ENCODE results near the gene TMEM234. TPM values are rescaled to one million over a fixed set of nuclear protein-coding genes. Genes with fewer than 3 reads are reported as not detected.

The TMEM234 gene
- total and polyA plus RNA-seq, 2 of the 13 experiments (the other 11 are each of a cell fraction or from before 2014, with no cell fraction given), result 6.1 to 9.0 TPM

DNA sequence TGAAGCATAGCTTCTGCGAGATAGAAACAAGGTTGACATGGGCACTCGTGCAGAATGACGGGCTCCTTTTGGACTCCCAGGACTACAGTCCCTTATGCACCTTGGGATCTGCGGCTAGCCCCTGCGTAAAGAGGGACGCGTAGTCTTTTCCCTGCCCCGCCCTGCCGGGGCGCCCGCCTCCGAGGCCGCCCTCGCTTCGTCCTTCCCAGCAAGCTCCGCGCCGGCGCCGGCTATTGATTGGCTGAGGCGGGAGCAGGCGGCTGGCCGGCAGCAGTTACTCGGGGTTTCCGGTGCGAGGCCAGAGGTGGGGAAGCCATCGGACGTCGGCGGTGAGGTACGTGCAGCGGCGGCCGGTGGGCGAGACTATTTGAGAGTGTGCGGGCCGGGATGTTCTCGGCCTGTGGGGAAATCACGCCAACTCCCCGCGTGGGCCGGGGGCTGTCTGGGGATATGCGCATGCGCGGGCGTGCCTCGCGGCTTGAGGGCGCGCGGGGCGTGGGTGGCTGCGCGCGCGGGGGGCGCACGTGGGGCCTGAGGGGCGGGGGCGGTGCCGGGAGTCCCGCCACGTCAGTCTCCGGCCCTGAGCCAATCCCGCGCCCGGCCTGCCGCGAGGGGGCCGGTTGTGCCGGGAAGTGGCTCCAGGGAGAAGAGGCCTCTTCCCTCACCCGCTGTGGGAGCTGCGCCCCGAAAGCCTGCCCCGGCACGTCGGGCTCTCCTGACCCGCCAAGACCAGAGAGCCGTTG is 42.5 kb downstream of the TMEM234 start, which contains the start of gene TXLNA:
TSS of gene TXLNA (plus strand) at position 233 of the 743 bp plus-strand sequence. CDS start 671 bp downstream, outside the sequence.
- Histone ChIP-seq H3K4me1 (ENCODE audit: insufficient read depth, low read length) (peaks cover 64% of the 10 kb centered on the region), H4K20me1 (ENCODE audit: insufficient read depth, low read length) (no peaks in the 10 kb centered on the region), H3K9ac (ENCODE audit: insufficient read depth, low read depth, low read length) (peak within 1 kb of the TSS; percentile 84), H3K9me3 (ENCODE audit: low read length) (no peaks in the 10 kb centered on the region), H3K36me3 (replicated peaks in 1 of 2; ENCODE audit: control insufficient read depth in 1 of 2, insufficient read depth in 2 of 2, low read length in 2 of 2) (peaks cover 8 to 20% of the 10 kb centered on the region in 2 experiments; a peak in 4 of 5 replicates), H3K27me3 (ENCODE audit: control insufficient read depth in 1 of 2, insufficient read depth in 2 of 2, low read length in 2 of 2) (no peaks in the 10 kb centered on the region), H3K4me2 (ENCODE audit: low read depth, low read length) (peak within 1 kb of the TSS; percentile 80), H2AFZ (ENCODE audit: low read length) (peak within 1 kb of the TSS; percentile 85), H3K4me3 (replicated peaks in 1 of 3; ENCODE audit: insufficient read depth in 1 of 3, low read depth in 2 of 3, low read length in 3 of 3) (peak within 1 kb of the TSS; percentile 58 to 76 (median 61)), H3K79me2 (ENCODE audit: insufficient read depth, low read length) (peaks cover 35% of the 10 kb centered on the region), H3K27ac (ENCODE audit: extremely low read length, insufficient read depth, low read length) (peak within 1 kb of the TSS; percentile 87)
- no TSS peak for BruUV-seq (replicated peaks)
- WGBS (ENCODE audit: low lambda C conversion rate), result 0% methylated on average over 13 of the region's 79 CpGs
- DNase-seq (ENCODE audit: low spot score), result peak; percentile 86
- ChIA-PET CTCF (ENCODE audit: low intra/inter-chr PET ratio, low total read pairs) (no interaction called here), POLR2A (interaction anchor here (0.5 to 2.7 kb wide), 20 partner anchors 13 to 214 kb away, joined by 3 to 38 read pairs (median 4); partner anchors contain the start of genes BSDC1, CCDC28B, EIF3I and HDAC1)
- no peak for FAIRE-seq
- in situ Hi-C loops (cut with HindIII; ENCODE audit: extremely low pct_ligation_motif_present, low pct_unique_long_range_greater_than_20kb), result no loop called here
- intact Hi-C loops (cut with micrococcal nuclease; ENCODE audit: unreplicated experiment), result no loop called here
- ATAC-seq, result peak; percentile 85
- TF ChIP-seq NFYC (CRISPR knock-in tag; IDR thresholded peaks at IDR 0.05), result peak; percentile 88
- TF ChIP-seq ZFP36L1 (CRISPR knock-in tag; IDR thresholded peaks at IDR 0.05), result peak; percentile 40; the same call in 1 of the 2 replicates
- peak; percentile 21 for TF ChIP-seq HNRNPK (IDR thresholded peaks at IDR 0.05; ENCODE audit: low read depth, low read length, poor library complexity, severe bottlenecking)
- no peak for TF ChIP-seq HIC2 (CRISPR knock-in tag; IDR thresholded peaks at IDR 0.05; ENCODE audit: low read depth)
- peak; percentile 91 for TF ChIP-seq ASH2L (IDR thresholded peaks at IDR 0.05; ENCODE audit: insufficient read length, low read depth, low read length)
- TF ChIP-seq E2F5 (CRISPR knock-in tag; conservative IDR thresholded peaks at IDR 0.05), result no peak
- TF ChIP-seq TOPORS (CRISPR knock-in tag; IDR thresholded peaks at IDR 0.05), result peak; percentile 77
- 0 out of 2 replicates have a peak, but pooled peaks have one; percentile 14 for TF ChIP-seq RFX3 (CRISPR knock-in tag; IDR thresholded peaks at IDR 0.05)
- TF ChIP-seq GABPB1 (CRISPR knock-in tag; IDR thresholded peaks at IDR 0.05), result peak; percentile 94
- no peak for TF ChIP-seq HHEX (CRISPR knock-in tag; IDR thresholded peaks at IDR 0.05)
- peak; percentile 92; the same call in 1 of the 2 replicates for TF ChIP-seq ZNF816 (CRISPR knock-in tag; IDR thresholded peaks at IDR 0.05; ENCODE audit: borderline replicate concordance)
- peak; percentile 93 for TF ChIP-seq SALL2 (CRISPR knock-in tag; IDR thresholded peaks at IDR 0.05)
- TF ChIP-seq ZXDC (CRISPR knock-in tag; IDR thresholded peaks at IDR 0.05), result peak; percentile 95
- TF ChIP-seq NAIF1 (CRISPR knock-in tag; IDR thresholded peaks at IDR 0.05; ENCODE audit: borderline replicate concordance), result 0 out of 2 replicates have a peak, but pooled peaks have one; percentile 64
